HG02938 (cell line): Measurements from ENCODE around the gene ROR2.

Experiments
- ATAC-seq: cut with Tn5 transposase; IDR thresholded peaks from one replicate; pipeline ENCODE4 v1.9.1; 2021; ENCODE audit warnings: mild to moderate bottlenecking, moderate library complexity; ENCODE audit not compliant: unreplicated experiment

The ROR2 gene

DNA sequence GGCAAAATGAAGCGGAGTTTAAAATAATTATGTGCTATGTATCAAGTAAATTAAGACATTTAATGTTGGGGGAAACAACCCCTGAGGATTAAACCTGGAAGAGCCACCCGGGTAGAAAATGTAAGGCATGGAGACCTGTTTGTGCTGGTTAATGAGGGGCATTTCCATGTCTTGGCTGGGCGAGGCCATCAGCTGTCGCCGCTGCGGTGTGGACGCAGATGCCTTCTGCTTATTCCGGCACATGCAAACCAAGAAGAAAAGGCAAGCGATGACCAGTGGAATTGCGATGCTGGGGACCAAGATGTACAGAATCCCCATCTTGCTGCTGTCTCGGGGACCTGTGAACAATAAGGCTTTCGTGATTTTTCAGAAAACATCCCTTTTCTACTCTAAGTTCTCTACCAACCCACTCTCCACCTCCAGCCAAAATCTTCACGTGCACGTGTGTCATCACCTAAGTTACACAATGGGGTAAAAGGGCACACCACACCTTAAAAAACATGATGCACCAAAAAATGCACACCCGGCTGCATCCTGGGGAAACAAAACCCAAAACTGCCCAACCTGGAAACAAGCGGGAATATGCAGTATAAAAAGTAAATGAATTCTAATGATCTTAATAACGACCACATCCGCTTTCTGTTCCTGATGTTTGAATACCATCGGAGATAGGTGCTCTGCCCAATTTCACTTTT, 223.5 kb downstream of the ROR2 start:
- ATAC-seq, result no peak

- ATAC-seq, result no peak
Measured at GRCh38 chr9:91725651-91726050, 224.4 kb downstream of the ROR2 start.

DNA sequence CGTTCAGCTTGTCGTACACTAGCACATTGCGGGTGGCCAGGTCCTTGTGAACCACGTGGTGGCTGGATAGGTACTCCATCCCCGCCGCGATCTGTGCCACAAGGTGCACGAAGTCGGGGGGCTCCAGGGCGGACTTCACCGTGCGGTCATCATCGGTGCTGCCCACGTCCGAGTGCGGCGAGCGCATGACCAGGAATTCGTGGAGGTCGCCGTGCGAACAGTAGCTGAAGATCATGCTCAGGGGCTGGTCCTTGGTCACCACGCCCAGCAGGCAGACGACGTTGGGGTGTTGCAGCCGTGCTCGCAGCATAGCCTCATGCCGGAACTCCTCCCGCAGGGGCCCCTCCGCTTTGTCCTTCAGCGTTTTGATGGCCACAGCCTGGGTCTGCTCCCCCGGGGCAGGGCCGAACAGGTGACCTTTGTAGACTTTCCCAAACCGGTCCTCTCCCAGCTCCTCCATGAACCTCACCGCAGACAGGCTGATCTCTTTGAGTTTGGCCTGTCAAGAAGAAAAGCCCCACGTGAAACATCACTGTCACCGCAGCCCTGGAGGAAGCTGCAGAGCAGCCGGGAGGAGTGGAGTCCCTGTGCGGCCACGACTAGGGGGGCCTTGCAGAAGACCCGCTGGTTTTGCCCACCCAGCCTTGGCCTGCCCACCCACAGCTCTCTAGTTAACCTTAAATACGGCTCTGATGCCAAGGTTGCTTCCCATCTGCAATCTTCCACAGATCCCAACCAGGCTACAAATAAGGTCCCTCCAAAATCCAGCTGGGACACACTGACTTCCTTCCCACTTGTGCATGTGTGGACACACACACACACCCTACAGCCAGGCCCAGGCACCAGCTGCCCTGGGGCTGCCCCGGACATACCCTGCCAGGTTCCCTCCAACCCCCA, 225.2 kb downstream of the ROR2 start:
- ATAC-seq, result no peak

GRCh38 chr9:91724068-91724440, 226.0 kb downstream of the ROR2 start:
- no peak for ATAC-seq

GRCh38 chr9:91723420-91724067, 226.5 kb downstream of the ROR2 start:
- no peak for ATAC-seq

GRCh38 chr9:91720751-91721705, 229.0 kb downstream of the ROR2 start:
- ATAC-seq, result peak; percentile 74

DNA sequence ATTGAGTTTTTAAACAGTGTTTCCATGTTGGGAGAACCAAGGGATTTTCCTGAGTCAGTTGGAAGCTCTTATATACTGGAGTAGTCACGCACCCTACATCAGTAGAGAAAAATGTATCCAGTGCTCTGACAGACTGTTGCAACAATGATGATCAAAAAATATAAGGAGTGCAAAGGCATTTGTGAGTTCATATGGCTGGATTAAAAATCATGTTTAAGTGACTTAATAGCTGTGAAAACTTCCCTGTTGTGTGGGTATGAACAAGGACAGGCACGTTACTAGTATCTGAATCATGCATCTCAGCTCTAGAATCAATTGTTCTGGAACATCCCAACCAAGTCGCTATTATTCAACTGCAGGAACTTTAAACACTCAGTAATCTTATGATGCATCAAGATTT, 229.7 kb downstream of the ROR2 start:
- no peak for ATAC-seq

GRCh38 chr9:91718071-91718470, 232.0 kb downstream of the ROR2 start:
- ATAC-seq, result no peak

- ATAC-seq, result no peak
Measured at GRCh38 chr9:91716815-91717214, 233.2 kb downstream of the ROR2 start.

GRCh38 chr9:91716239-91716638, 233.8 kb downstream of the ROR2 start:
- no peak for ATAC-seq

- ATAC-seq, result no peak
Measured at GRCh38 chr9:91714874-91715615, 235.0 kb downstream of the ROR2 start.

DNA sequence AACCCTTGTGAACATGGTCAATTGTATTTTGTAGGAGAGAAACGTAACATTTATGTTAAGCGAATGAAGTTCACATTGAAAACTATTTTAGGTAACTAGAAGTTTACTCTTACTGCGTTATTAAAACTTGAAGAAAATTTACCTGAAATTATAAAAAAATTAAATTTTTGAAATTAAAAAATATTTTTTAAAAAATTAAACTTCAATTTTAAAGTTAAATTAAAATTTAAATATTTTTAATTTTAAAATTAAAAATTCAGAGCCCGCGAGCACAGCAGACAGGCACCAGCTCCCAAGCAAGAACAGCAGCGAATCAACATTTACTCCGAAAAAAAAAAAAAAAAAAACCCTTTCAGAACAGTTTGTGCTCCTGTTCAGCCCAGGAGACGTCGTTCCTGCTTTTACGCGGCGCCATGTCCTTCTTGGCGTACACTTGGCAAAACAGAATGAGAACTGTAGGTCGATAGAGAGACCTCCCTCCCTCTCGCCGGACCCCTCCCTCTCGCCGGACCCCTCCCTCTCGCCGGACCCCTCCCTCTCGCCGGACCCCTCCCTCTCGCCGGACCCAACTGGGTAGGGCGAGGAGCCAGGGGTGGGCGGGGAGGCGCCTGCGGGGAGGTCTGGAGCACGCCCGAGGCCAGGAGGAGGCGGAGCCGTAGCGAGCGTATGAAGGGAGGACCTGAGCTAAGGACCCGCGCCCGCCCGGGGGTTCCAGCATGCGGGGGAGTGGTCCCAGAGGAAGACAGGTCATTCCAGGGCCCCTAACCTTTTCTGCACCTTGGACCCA, 235.8 kb downstream of the ROR2 start:
- no peak for ATAC-seq

DNA sequence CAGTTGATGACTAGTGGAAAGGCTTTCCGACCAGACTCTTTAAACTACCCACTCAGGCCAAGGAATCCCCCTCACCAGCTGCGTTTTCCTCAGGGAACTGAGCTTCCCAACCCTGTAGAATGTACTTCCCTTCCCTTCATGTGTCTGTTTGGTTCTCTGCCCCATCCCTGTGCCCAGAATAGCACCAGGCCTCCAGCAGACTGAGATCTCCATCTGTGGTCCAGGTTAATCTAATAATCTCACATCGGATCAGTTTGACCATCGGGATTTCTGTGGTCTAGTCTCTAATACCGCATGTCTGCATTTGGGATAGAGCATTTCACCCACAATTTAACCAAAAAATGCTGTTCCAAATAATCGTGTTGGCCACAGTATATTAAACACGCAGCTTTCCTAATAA, 237.2 kb downstream of the ROR2 start:
- no peak for ATAC-seq

DNA sequence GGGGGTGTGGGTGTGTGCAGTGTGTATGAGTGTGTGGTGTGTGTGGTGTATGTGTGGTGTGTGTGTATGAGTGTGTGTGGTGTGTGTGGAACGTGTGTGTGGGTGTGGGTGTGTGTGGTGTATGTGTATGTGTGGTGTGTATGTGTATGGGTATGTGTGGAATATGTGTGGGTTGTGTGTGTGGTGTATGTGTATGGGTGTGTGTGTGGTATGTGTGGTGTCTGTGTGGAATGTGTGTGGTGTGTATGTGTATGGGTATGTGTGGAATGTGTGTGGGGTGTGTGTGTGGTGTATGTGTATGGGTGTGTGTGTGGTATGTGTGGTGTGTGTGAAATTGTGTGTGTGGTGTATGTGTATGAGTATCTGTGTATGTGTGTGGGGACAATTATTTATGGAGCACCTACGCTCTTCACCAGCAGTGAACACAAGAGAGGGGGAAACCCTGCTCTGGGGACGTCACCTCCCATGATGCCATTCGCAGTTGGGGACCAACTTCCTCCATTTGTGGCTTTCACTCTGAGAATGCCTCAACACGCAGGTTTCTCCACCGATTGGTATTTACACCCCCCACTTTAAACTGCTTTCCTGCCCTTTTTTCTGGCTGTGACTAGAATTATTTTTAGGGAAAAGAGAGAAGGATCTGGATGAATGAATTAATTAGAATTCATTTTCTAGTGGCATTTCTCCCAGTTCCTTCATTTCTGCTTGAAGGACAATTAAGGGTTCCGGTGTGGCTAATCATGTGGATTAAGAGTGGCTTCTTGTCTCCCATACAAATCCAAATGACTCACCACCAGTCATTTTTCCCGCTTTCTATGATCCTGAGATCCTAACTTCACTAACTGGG, 238.1 kb downstream of the ROR2 start:
- peak; percentile 90 for ATAC-seq

- ATAC-seq, result no peak
Measured at GRCh38 chr9:91710158-91710557, 239.9 kb downstream of the ROR2 start.

GRCh38 chr9:91705386-91705785, 244.6 kb downstream of the ROR2 start:
- no peak for ATAC-seq

DNA sequence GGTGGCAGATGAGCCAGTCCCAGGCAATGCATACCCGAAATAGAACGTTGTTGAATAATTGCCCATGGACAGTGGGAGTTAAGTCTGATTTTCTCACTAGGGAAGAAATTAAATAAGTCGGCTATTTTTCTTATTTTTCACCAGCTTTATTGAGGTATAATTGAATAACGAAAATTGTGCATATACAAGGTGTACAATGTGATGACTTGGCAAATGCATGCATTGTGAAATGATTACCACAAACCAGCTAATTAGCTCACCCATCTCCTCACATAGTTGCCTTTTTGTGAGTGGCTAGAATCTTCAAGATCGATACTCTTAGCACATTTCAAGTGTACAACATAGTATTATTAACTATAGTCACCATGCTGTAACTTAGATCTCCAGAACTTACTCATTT, 249.6 kb downstream of the ROR2 start:
- no peak for ATAC-seq

DNA sequence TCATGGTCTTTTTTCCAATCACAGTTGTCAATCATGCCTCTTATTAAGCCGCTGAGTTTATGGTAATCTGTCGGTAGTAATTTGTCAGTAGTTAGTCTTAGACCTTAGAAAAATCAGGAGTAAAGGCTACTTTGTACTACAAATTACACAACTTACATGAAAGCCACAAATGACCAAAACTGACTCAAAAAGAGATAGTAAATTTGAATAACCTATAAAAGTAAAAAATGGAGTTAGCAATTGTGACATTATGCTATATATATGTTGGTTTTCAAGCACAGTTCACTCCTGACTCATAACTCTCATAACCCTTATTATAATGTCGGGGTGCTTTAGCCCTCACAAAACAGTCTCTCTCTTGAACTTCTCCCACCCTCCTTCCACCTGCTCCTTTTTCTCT, 251.8 kb downstream of the ROR2 start:
- no peak for ATAC-seq
